HTERT RPE-1 (cell line): ENCODE data around the gene IQSEC3.
"Not testable (repeated sequence)": the region's sequence is repeated elsewhere in the genome, so short reads cannot be mapped to it uniquely, and the experiment has no call there.

Source experiments
- in situ Hi-C: fragments of 300-500 bp; cut with MboI; formaldehyde crosslinking; loops from 4 replicates; pipeline ENCODE4 v1.14.3; 2020; ENCODE audit warnings: low sequenced_read_pairs

The IQSEC3 gene

GRCh38 chr12:66428-66781 is at the start of gene IQSEC3:
Gene IQSEC3, plus strand, starts transcription at chr12:66767. Its CDS starts 116 bp downstream, at chr12:66883.
- in situ Hi-C loops, result not testable (repeated sequence)

- in situ Hi-C loops, result not testable (repeated sequence)
Measured at GRCh38 chr12:17370-18340, 48.9 kb upstream of the IQSEC3 start.

- in situ Hi-C loops, result not testable (repeated sequence)
Measured at GRCh38 chr12:18821-19567, 47.6 kb upstream of the IQSEC3 start.

DNA sequence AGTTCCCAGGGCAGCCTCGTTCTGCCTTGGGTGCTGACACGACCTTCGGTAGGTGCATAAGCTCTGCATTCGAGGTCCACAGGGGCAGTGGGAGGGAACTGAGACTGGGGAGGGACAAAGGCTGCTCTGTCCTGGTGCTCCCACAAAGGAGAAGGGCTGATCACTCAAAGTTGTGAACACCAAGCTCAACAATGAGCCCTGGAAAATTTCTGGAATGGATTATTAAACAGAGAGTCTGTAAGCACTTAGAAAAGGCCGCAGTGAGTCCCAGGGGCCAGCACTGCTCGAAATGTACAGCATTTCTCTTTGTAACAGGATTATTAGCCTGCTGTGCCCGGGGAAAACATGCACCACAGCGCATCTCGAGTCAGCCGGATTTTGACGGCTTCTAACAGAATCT is 46.7 kb upstream of the IQSEC3 start:
- in situ Hi-C loops, result not testable (repeated sequence)

GRCh38 chr12:20757-21156 is 45.8 kb upstream of the IQSEC3 start:
- in situ Hi-C loops, result no loop called here

DNA sequence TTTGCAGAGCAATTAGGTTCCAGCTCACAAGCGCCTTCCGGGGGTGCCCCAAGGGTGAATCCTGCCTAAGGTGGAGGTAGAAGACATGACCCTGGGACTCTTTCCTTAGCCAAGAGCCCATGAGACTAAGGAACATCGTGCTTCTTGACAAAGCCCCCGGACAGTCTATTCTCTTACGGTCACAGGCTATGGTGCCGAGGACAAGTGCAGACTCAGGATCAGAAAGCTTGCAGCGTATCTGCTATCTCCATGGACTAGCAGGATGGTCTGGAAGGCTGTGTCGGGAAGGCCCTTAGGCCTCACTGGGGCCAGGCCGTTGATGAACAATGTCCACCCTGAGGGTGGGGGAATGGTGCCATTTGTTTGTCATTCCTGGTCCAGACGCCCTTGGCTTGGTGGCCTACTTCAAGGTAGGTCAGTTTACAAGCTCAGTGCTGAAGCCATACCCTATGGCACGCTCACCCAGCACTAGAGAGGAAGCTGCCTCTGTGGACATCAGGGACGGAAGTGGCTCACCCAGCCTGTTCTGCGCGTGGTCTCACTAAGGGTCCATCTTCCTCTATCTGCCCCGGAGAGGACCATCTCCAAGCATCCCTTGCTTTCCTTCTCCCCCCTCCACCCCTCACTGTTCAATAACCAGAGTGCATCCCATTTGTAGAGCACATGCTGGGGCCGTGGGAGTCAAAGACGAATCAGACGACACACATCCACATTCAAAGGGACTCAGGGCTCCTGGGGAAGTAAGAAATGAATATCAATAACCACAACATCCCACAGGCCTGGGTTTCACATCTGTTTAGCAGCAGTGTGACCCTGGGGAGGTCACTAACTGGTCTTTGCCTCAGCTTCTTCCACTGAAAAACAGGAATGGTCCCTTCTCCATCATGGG is 45.0 kb upstream of the IQSEC3 start:
- in situ Hi-C loops, result no loop called here

GRCh38 chr12:22190-22529 is 44.4 kb upstream of the IQSEC3 start:
- in situ Hi-C loops, result no loop called here

- in situ Hi-C loops, result no loop called here
Measured at GRCh38 chr12:22530-23201, 43.9 kb upstream of the IQSEC3 start.

GRCh38 chr12:27904-28303 is 38.7 kb upstream of the IQSEC3 start:
- in situ Hi-C loops, result not testable (repeated sequence)

DNA sequence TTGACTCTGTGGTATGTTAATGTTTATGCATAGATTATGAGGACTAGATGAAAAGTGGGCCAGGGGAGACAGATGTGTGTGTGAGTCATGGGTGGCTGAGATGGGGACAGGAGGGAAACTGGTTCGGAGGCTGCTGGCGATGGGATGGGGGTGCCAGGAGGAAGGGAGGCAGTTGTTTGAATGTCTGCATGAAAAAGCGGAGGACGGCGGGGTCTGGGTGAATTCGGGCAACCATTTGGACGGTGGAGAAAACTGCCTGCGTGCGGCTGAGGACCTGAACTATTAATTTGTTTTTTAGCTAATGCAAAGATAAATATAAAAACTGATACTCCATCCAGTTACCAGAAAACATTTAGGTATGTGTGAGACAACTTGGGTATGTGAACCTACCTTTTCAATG is 27.8 kb upstream of the IQSEC3 start:
- in situ Hi-C loops, result not testable (repeated sequence)

DNA sequence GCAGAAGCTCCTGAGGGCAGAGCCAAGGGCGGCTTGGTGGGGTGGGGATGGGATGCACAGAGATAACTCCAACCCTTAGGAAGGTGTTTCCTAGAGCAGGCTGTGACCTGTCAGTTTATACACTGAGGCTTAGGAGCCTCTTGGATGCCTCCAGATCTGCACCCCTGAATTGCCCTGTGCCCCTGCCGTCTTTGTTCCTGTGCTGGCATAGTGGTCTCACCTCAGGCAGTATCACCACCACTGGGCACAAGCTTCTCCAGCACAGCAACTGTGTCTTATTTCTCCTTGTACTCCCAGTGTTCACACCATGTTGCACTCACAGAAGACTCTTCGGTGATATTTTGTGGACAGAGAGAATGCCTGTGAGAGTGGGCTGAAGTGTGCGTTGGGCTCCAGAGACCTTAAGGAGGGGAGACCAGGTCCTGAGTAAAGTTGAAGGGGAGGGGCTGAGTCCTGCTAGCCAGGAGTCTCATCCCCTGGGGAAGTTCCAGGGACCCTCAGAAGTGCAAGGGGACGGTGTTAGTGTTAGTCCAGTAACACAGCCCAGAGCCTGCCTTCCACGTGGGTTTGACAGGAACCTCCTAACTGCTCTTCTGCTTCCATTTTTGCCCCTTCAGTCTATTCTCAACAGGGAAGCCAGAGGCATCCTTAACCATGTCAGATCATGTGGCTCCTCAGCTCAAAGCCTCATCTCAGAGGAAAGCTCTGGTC is 26.9 kb upstream of the IQSEC3 start:
- in situ Hi-C loops, result not testable (repeated sequence)

DNA sequence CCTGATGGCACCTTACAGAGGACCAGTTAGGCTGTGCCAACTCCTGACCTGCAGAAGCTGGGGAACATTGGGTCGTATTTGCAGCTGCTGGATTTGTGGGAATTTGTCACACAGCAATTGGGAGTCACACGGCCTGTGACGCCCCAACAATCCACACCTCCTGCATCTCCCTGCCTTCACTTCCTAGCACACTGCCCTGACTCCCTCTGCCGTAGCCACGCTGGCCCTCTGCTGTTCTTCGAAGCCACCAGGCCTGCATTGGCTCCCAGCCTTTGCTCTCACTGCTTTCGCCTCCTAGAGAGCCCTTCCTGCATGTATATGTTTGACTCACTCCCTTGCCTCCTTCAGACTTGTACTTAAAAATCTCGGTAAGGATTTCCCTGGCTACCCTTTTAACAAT is 22.2 kb upstream of the IQSEC3 start:
- in situ Hi-C loops, result not testable (repeated sequence)

DNA sequence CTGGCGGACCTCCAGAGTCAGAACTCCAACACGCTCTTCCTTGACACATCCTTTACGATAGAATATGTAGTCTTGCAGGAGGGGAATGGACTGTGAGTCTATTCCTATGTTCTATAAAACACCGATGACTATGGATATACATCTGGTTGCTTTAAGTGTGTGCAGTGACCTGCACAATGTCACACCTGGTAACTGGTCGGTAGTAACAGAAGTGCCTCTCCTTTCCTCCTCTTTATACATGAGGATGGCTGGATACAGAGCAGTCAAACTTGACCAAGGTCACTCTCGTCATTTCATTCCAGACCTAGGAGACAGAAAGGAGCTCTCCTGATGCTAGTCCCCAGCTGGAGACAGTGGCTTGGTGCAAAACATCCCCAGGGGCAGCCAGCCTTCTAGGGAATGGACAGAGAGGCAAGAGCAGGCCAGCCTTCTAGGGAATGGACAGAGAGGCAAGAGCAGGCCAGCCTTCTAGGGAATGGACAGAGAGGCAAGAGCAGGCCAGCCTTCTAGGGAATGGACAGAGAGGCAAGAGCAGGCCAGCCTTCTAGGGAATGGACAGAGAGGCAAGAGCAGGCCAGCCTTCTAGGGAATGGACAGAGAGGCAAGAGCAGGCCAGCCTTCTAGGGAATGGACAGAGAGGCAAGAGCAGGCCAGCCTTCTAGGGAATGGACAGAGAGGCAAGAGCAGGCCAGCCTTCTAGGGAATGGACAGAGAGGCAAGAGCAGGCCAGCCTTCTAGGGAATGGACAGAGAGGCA is 21.2 kb upstream of the IQSEC3 start:
- in situ Hi-C loops, result not testable (repeated sequence)

- in situ Hi-C loops, result not testable (repeated sequence)
Measured at GRCh38 chr12:45991-46358, 20.6 kb upstream of the IQSEC3 start.

DNA sequence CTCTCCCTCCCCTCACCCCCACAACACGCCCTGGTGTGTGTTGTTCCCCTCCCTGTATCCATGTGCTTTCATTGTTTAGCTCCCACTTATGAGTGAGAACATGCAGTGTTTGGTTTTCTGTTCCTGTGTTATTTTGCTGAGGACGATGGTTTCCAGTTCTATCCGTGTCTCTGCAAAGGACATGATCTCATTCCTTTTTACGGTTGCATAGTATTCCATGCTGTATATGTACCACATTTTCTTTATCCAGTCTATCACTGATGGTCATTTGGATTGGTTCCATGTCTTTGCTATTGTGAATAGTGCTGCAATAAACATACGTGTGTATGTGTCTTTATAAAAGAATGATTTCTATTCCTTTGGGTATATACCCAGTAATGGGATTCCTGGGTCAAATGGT is 20.0 kb upstream of the IQSEC3 start:
- in situ Hi-C loops, result not testable (repeated sequence)

DNA sequence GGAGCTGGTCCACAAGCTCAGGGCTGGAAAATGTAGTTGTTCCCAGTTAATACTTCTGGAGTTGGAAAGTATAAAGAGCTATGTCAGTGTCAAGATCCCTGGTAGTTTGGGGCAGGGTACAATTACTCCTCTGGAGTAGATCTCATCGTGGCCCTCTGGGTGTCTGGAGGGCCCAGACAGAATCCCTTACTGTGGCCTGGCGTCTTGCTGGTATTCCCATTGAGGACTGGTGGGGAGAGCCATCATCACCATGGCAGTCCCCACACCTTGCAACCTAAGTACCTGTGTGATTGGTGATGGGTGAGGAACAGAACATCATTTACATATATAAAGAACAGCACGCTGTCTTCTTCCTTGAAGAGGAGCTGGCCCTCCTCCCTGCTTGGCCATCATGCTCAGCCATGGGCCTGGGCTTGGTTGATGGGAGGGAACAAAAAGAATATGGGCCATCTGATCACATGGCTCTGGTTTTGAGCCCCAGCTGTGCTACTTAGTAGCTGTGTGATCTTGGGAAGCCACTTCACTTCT is 18.8 kb upstream of the IQSEC3 start:
- in situ Hi-C loops, result not testable (repeated sequence)

GRCh38 chr12:49149-49548 is 17.4 kb upstream of the IQSEC3 start:
- in situ Hi-C loops, result not testable (repeated sequence)

DNA sequence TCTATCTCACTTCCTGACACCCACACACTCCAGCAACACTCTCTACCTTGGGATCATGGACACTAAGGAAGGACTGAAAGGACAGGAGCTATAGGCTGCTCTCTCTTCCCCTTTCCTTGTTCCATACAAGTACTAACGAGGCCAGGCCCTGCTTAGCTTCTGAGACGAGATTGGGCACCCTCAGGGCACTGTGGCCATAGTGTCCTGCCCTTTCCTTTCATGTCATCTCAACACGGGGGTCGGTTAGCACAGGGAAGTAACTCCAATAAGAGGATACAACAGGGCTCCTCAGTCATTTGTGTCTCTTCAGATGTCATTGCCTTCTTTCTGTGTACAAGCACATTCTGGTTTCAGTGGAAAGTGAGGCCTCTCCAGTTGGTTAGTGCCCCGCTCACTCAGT is 15.5 kb upstream of the IQSEC3 start:
- in situ Hi-C loops, result not testable (repeated sequence)

DNA sequence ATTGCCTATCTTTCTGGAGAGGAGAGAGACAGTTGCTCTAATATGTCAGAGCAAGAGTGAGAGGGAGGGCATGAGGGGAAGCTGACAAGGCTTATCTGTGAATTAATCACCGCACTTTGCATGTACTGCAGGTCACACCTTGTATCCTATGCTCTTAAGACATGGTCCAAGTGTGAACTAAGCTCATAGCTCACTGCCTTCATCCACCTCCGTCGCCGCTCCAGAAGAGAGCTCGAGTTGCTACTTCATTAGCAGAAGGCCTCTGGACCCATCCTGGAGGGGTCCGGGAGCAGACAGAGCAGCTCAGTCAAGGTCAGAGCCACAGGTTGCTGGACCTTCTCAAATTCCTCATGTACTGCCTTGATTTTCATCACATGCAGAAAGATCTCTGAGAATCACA is 14.6 kb upstream of the IQSEC3 start:
- in situ Hi-C loops, result not testable (repeated sequence)
